Retinal pigment epithelial cell (primary cell): ENCODE results near the gene ANKAR.

Experiments
- DNase-seq: peaks from one replicate; pipeline ENCODE4 v3.0.0-alpha.2; 2010; ENCODE audit warnings: low read depth
- H3K4me3 ChIP-seq: 2 replicates; pipeline ENCODE4 v1.5.1; 2011; ENCODE audit warnings: mild to moderate bottlenecking, low read length, control low read depth, moderate library complexity
- CTCF ChIP-seq: conservative IDR thresholded peaks from 2 replicates; pipeline ENCODE4 v1.5.1; 2011; ENCODE audit warnings: low read depth, low read length, control low read depth, inconsistent platforms

ANKAR gene

GRCh38 chr2:189633392-189633811 lies 41.1 kb upstream of the ANKAR start:
- peak; percentile 45 for TF ChIP-seq CTCF
- DNase-seq: no peak
- no peak overlapping the region for H3K4me3 ChIP-seq

GRCh38 chr2:189635353-189635752 lies 39.1 kb upstream of the ANKAR start:
- no peak for DNase-seq
- H3K4me3 ChIP-seq: no peak overlapping the region
- no peak for TF ChIP-seq CTCF

GRCh38 chr2:189638301-189639006 lies 36.0 kb upstream of the ANKAR start:
- no peak for DNase-seq
- H3K4me3 ChIP-seq: no peak overlapping the region
- TF ChIP-seq CTCF: no peak

- TF ChIP-seq CTCF: no peak
- DNase-seq: no peak
- no peak overlapping the region for H3K4me3 ChIP-seq
Observed at GRCh38 chr2:189639007-189639609, 35.4 kb upstream of the ANKAR start.

GRCh38 chr2:189641002-189641401 lies 33.5 kb upstream of the ANKAR start:
- no peak for DNase-seq
- TF ChIP-seq CTCF: no peak
- no peak overlapping the region for H3K4me3 ChIP-seq

- TF ChIP-seq CTCF: no peak
- DNase-seq: no peak
- no peak overlapping the region for H3K4me3 ChIP-seq
Observed at GRCh38 chr2:189641590-189641989, 32.9 kb upstream of the ANKAR start.

GRCh38 chr2:189646521-189646920 lies 27.9 kb upstream of the ANKAR start:
- DNase-seq: no peak
- H3K4me3 ChIP-seq: no peak overlapping the region
- no peak for TF ChIP-seq CTCF
